LNCAP (cell line): ENCODE data around the gene CACTIN.

Experiments used
- CTCF ChIP-seq: fragments of 450-650 bp; IDR thresholded peaks from 2 replicates; pipeline ENCODE4 v1.5.1; 2017; ENCODE audit warnings: mild to moderate bottlenecking

Gene CACTIN

GRCh38 chr19:3670796-3671679 lies 44.4 kb upstream of the CACTIN start:
- no peak for TF ChIP-seq CTCF

- no peak for TF ChIP-seq CTCF
Measured at GRCh38 chr19:3669947-3670795, 43.6 kb upstream of the CACTIN start.

GRCh38 chr19:3669082-3669946 lies 42.7 kb upstream of the CACTIN start:
- no peak for TF ChIP-seq CTCF

GRCh38 chr19:3668331-3669081 lies 41.9 kb upstream of the CACTIN start:
- TF ChIP-seq CTCF: no peak

- no peak for TF ChIP-seq CTCF
Measured at GRCh38 chr19:3667766-3668165, 41.2 kb upstream of the CACTIN start.

- no peak for TF ChIP-seq CTCF
Measured at GRCh38 chr19:3667037-3667638, 40.5 kb upstream of the CACTIN start.
